ENCODE measurements around the gene ULK2.

Gene ULK2

GRCh38 chr17:19724501-19725420, 143.0 kb downstream of the ULK2 start:
- no peak for DNase-seq

- DNase-seq = no peak
Observed at GRCh38 chr17:19723964-19724363, 143.8 kb downstream of the ULK2 start.
